Liver (tissue), 3 donors: Measurements from ENCODE around the gene NPW.

Experiments used
- GABPA ChIP-seq, 2 donors: IDR thresholded peaks in 1 of 2; conservative IDR thresholded peaks in 1 of 2; 2 replicates each; pipeline ENCODE4 v1.6.1; 2016; ENCODE audit warnings: antibody characterized with exemption in 2 of 2, mild to moderate bottlenecking in 1 of 2, moderate library complexity in 1 of 2
- MAX ChIP-seq: IDR thresholded peaks from 2 replicates; pipeline ENCODE4 v1.6.1; 2016; ENCODE audit warnings: antibody characterized with exemption
- RAD21 ChIP-seq, 2 donors: IDR thresholded peaks; 2 replicates each; pipeline ENCODE4 v1.6.1; 2016; ENCODE audit warnings: antibody characterized with exemption in 2 of 2, mild to moderate bottlenecking in 2 of 2
- RXRA ChIP-seq, 2 donors: IDR thresholded peaks; 2 replicates each; pipeline ENCODE4 v1.6.1; 2017 to 2018; ENCODE audit warnings: antibody characterized with exemption in 2 of 2, mild to moderate bottlenecking in 1 of 2
- SP1 ChIP-seq: IDR thresholded peaks from 2 replicates; pipeline ENCODE4 v1.6.1; 2018; ENCODE audit warnings: antibody characterized with exemption, mild to moderate bottlenecking
- TAF1 ChIP-seq: conservative IDR thresholded peaks from 2 replicates; pipeline ENCODE4 v1.6.1; 2016; ENCODE audit warnings: antibody characterized with exemption, mild to moderate bottlenecking
- YY1 ChIP-seq: IDR thresholded peaks from 2 replicates; pipeline ENCODE4 v1.6.1; 2016; ENCODE audit warnings: antibody characterized with exemption, mild to moderate bottlenecking
- ZBTB33 ChIP-seq: IDR thresholded peaks from 2 replicates; pipeline ENCODE4 v1.6.1; 2016; ENCODE audit warnings: antibody characterized with exemption
- TF ChIP-seq, protein P1 (sequence below): fragments of 150-350 bp; IDR thresholded peaks from 2 replicates; pipeline ENCODE4 v1.5.1; 2017; ENCODE audit warnings: improper control_type of control experiment, low read depth, low read length; ENCODE audit not compliant: missing input control
- TF ChIP-seq, protein P2 (sequence below): IDR thresholded peaks from 2 replicates; pipeline ENCODE4 v1.6.1; 2016; ENCODE audit warnings: antibody characterized with exemption, mild to moderate bottlenecking
- TF ChIP-seq, protein P3 (sequence below): IDR thresholded peaks from 2 replicates; pipeline ENCODE4 v1.6.1; 2016; ENCODE audit warnings: antibody characterized with exemption
- donor health status: healthy.
- donor health status: healthy.

- TF ChIP-seq, protein P1, sequence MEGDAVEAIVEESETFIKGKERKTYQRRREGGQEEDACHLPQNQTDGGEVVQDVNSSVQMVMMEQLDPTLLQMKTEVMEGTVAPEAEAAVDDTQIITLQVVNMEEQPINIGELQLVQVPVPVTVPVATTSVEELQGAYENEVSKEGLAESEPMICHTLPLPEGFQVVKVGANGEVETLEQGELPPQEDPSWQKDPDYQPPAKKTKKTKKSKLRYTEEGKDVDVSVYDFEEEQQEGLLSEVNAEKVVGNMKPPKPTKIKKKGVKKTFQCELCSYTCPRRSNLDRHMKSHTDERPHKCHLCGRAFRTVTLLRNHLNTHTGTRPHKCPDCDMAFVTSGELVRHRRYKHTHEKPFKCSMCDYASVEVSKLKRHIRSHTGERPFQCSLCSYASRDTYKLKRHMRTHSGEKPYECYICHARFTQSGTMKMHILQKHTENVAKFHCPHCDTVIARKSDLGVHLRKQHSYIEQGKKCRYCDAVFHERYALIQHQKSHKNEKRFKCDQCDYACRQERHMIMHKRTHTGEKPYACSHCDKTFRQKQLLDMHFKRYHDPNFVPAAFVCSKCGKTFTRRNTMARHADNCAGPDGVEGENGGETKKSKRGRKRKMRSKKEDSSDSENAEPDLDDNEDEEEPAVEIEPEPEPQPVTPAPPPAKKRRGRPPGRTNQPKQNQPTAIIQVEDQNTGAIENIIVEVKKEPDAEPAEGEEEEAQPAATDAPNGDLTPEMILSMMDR: no peak
- TF ChIP-seq TAF1 (no peak), MAX (no peak), YY1 (no peak), RAD21 (IDR thresholded peaks at IDR 0.05) (no peak), ZBTB33 (no peak), RXRA (IDR thresholded peaks at IDR 0.05) (no peak), GABPA (IDR thresholded peaks at IDR 0.05 in 1 of 2, conservative IDR thresholded peaks at IDR 0.05 in 1 of 2) (no peak), SP1 (no peak)
- TF ChIP-seq, protein P2, sequence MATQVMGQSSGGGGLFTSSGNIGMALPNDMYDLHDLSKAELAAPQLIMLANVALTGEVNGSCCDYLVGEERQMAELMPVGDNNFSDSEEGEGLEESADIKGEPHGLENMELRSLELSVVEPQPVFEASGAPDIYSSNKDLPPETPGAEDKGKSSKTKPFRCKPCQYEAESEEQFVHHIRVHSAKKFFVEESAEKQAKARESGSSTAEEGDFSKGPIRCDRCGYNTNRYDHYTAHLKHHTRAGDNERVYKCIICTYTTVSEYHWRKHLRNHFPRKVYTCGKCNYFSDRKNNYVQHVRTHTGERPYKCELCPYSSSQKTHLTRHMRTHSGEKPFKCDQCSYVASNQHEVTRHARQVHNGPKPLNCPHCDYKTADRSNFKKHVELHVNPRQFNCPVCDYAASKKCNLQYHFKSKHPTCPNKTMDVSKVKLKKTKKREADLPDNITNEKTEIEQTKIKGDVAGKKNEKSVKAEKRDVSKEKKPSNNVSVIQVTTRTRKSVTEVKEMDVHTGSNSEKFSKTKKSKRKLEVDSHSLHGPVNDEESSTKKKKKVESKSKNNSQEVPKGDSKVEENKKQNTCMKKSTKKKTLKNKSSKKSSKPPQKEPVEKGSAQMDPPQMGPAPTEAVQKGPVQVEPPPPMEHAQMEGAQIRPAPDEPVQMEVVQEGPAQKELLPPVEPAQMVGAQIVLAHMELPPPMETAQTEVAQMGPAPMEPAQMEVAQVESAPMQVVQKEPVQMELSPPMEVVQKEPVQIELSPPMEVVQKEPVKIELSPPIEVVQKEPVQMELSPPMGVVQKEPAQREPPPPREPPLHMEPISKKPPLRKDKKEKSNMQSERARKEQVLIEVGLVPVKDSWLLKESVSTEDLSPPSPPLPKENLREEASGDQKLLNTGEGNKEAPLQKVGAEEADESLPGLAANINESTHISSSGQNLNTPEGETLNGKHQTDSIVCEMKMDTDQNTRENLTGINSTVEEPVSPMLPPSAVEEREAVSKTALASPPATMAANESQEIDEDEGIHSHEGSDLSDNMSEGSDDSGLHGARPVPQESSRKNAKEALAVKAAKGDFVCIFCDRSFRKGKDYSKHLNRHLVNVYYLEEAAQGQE: no peak
- TF ChIP-seq, protein P3, sequence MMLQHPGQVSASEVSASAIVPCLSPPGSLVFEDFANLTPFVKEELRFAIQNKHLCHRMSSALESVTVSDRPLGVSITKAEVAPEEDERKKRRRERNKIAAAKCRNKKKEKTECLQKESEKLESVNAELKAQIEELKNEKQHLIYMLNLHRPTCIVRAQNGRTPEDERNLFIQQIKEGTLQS: no peak
Observed at GRCh38 chr16:2057438-2057837, 37.9 kb downstream of the NPW start.
